Muscle layer of duodenum (tissue), 2 donors: Measurements from ENCODE around the gene TMEM222.

Source experiments
- H3K27ac ChIP-seq: one replicate; pipeline ENCODE4 v1.7.0; 2013; ENCODE audit warnings: mild to moderate bottlenecking, low read length
- H3K27me3 ChIP-seq: one replicate; pipeline ENCODE4 v1.7.0; 2013; ENCODE audit warnings: low read depth, mild to moderate bottlenecking, control low read depth, low read length
- H3K36me3 ChIP-seq, 2 donors: one replicate each; pipeline ENCODE4 v1.7.0; 2013; ENCODE audit warnings: low read length in 2 of 2, control low read depth in 1 of 2, mild to moderate bottlenecking in 1 of 2; ENCODE audit not compliant: insufficient read depth in 2 of 2, control insufficient read depth in 1 of 2
- H3K4me1 ChIP-seq, 2 donors: one replicate each; pipeline ENCODE4 v1.7.0; 2013; ENCODE audit warnings: low read length in 2 of 2, mild to moderate bottlenecking in 2 of 2, control low read depth in 1 of 2, moderate library complexity in 1 of 2; ENCODE audit not compliant: insufficient read depth in 2 of 2, control insufficient read depth in 1 of 2
- H3K4me3 ChIP-seq, 2 donors: one replicate each; pipeline ENCODE4 v1.7.0; 2013; ENCODE audit warnings: low read length in 2 of 2, low read depth in 1 of 2, mild to moderate bottlenecking in 1 of 2
- H3K9me3 ChIP-seq, 2 donors: one replicate each; pipeline ENCODE4 v1.7.0; 2013; ENCODE audit warnings: low read length in 2 of 2, control low read depth in 1 of 2, mild to moderate bottlenecking in 1 of 2; ENCODE audit not compliant: control insufficient read depth in 1 of 2
- donor health status: healthy.

The TMEM222 gene

DNA sequence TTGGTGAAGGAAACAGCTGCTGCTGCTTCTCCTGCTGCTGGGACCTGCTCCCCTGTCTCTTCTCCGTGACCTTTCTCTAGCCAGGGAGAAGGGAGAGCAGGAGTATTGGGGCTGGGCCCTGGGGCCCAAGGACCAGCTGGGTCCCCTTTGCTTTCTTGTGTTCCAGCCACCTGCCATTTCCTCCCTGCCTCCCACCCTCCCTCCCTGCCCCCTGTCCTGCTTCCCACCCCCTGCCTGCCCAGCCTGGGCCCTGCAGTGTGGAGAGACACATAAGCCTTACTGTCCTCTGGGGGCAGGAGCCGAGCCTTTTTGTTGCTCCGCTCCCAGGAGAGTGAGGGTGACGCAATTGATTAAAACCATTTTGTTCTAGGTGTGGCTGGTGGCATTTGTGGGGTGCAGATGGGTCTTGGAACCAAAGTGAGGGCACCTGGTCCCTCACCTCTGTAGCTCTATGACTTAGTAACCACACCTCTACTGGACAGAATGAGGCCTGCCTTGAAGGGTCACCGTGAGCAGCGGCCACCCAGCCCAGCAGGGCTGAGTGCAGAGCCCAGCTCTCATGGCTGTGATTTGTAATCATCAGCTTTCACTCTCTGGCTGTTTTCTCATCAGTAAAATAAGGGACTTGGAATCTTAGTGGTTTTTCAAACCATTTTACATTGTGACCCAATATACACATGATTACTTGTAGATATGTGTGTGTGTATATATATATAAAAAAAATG is 13.9 kb upstream of the TMEM222 start:
- Histone ChIP-seq H3K9me3 (no peaks in the 10 kb centered on the region), H3K36me3 (peaks cover 13 to 50% of the 10 kb centered on the region in 2 donors), H3K4me3 (no peak overlapping the region), H3K27me3 (no peaks in the 10 kb centered on the region), H3K4me1 (no peaks in the 10 kb centered on the region), H3K27ac (no peak overlapping the region)

DNA sequence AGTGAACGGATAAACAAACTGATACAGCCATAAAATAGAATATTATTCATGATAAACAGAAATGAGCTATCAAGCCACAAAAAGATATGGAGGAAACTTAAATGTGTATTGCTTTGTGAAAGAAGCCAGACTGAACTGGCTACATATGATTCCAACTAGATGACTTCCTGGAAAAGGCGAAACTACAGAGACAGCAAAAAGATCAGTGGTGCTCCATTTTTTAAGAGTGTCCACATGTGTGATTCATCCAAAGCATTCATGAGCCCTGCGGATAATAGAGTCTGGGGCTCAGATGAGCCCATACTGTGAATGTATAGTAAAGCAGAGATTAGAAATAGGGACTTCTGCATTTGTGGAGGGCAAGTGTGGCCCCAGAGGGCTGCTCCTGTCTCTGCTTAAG is 7.8 kb upstream of the TMEM222 start:
- Histone ChIP-seq H3K36me3 (peaks cover 0 to 6% of the 10 kb centered on the region in 2 donors), H3K9me3 (no peaks in the 10 kb centered on the region), H3K4me3 (no peak overlapping the region), H3K27me3 (no peaks in the 10 kb centered on the region), H3K4me1 (no peaks in the 10 kb centered on the region), H3K27ac (no peak overlapping the region)

DNA sequence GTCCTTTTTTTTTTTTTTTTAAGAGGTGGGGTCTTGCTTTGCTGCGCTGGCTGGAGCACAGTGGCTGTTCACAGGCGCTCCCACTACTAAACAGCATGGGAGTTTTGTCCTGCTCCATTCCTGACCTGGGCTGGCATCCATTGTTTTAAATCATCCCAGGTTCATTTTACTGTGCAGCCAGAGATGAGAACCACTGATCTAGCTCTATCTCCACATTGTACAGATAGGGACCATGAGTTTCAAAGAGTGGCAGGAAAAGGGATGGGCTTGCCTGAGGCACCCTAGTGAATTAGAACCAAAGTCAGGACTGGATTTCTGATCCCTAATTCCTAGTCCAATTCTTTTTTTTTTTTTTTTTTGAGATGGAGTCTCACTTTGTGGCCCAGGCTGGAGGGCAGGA is 7.2 kb upstream of the TMEM222 start:
- Histone ChIP-seq H3K9me3 (no peaks in the 10 kb centered on the region), H3K36me3 (peaks cover 0 to 6% of the 10 kb centered on the region in 2 donors), H3K27ac (no peak overlapping the region), H3K27me3 (no peaks in the 10 kb centered on the region), H3K4me1 (no peaks in the 10 kb centered on the region), H3K4me3 (no peak overlapping the region)

DNA sequence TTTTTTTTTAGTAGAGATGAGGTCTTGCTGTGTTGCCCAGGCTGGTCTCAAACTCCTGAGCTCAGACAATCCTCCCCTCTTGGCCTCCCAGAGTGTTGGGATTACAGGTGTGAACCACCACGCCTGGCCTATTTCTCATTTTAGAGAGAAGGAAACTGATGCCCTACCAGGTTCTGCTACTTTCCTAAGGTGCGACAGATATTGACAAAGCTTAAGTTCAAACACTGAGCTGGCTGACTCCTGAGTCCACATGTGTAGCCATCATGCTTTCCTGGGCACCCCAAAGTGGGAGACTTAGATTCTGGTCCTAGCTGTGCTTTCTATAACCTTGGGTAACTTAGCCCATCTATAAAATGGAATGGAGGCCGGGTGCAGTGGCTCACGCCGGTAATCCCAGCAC is 5.1 kb upstream of the TMEM222 start:
- Histone ChIP-seq H3K27ac (no peak overlapping the region), H3K27me3 (no peaks in the 10 kb centered on the region), H3K36me3 (no peaks in the 10 kb centered on the region), H3K9me3 (no peaks in the 10 kb centered on the region), H3K4me3 (no peak overlapping the region), H3K4me1 (peaks cover 0 to 7% of the 10 kb centered on the region in 2 donors)

DNA sequence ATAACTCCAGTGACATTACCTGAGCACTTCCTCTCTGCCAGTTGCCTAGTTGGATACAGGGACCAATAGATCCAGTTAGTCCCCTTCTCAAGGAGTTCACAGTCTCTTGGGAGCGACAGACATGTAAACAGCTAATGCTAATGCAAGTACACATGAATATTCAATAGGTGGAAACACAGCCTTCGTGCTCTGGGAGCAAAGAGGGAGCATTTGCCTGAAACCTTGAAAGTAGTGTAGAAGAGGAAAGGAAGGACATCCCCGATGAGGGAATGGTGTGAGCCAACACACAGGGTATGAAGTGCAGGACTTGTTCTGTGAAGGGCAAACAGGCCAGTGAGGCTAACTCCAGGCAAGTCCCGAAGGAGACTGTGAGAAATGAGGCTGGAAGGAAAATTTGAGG is 3.8 kb upstream of the TMEM222 start:
- Histone ChIP-seq H3K27me3 (no peaks in the 10 kb centered on the region), H3K4me3 (no peak overlapping the region), H3K36me3 (no peaks in the 10 kb centered on the region), H3K27ac (no peak overlapping the region), H3K4me1 (peaks cover 6 to 11% of the 10 kb centered on the region in 2 donors), H3K9me3 (no peaks in the 10 kb centered on the region)

DNA sequence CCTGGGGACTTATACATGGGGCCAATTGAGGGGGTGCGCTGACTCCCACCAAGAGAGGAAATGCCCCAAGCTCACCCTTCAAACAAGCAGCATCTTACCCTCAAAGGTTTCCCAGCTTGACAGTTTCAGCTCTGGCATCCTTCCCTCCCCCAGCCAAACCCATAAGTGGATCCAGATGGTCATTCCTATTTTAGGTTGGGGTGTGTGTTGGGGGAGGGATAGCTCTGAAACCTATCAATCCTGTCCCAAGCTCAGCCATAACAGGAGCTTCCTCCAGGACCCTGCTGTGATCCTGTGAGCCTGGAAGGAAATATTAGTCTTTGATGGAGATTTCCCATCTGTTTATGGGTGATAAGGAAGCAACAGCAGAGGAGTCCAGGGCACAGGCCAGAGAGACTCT is 3.4 kb upstream of the TMEM222 start:
- H3K36me3 ChIP-seq: no peaks in the 10 kb centered on the region
- H3K4me3 ChIP-seq: no peak overlapping the region
- H3K27me3 ChIP-seq: no peaks in the 10 kb centered on the region
- no peak overlapping the region for H3K27ac ChIP-seq
- peaks cover 7 to 15% of the 10 kb centered on the region in 2 donors for H3K4me1 ChIP-seq
- H3K9me3 ChIP-seq: no peaks in the 10 kb centered on the region

DNA sequence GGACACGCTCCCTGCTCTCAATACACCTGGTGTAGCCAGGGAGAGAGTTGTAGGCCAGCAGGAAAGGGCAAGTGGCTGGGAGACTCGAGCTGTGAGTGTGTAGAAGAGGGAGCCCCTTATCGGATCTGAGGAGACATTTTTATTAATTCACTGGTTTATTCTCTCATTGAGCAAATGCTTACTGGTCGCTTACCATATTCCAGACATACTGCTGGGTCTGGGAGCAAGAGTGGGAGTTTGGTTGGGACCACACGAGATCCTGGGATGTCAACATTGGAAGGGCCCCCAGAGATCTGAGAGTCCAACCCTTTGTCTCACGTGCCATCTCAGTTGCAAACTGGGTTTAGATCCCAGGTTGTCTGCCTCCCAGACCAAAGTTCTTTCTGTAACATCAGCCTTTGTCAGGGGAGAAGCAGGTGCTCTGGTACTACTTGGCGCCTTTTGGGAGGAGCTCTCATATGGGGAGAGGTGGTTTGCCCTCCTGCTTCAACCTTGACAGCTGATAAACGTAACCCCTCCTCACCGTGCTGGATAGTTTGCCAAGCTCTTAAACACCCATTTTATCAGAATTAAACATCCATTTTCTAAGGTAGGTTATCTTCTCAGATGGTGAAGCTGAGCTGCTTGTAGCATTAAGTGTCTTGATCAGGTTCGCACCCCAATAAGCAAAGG is 742 bp downstream of the TMEM222 start:
- H3K4me3 ChIP-seq: peak overlapping the region; percentile 100
- peak overlapping the region; percentile 97 for H3K27ac ChIP-seq
- no peaks in the 10 kb centered on the region for H3K9me3 ChIP-seq

DNA sequence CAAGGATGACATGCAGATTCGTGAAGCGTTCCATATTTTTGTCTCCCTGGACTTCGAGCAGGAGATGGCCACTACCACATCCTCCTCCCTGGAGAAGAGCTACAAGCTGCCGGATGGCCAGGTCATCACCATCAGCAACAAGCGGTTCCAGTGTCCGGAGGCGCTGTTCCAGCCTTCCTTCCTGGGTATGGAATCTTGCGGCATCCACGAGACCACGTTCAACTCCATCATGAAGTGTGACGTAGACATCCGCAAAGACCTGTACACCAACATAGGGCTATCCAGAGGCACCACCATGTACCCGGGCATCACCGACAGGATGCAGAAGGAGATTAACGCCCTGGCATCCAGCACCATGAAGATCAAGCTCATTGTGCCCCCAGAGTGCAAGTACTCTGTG is 3.3 kb downstream of the TMEM222 start:
- peaks cover 7 to 47% of the 10 kb centered on the region in 2 donors for H3K4me1 ChIP-seq
- no peak overlapping the region for H3K4me3 ChIP-seq
- no peak overlapping the region for H3K27ac ChIP-seq
- H3K9me3 ChIP-seq: no peaks in the 10 kb centered on the region
- no peaks in the 10 kb centered on the region for H3K27me3 ChIP-seq
- H3K36me3 ChIP-seq: peaks cover 10 to 29% of the 10 kb centered on the region in 2 donors

More for the DNA sequence above, 742 bp downstream of the TMEM222 start:
- H3K4me1 ChIP-seq: peaks cover 7 to 37% of the 10 kb centered on the region in 2 donors
- H3K36me3 ChIP-seq: peaks cover 9 to 17% of the 10 kb centered on the region in 2 donors
- no peaks in the 10 kb centered on the region for H3K27me3 ChIP-seq

DNA sequence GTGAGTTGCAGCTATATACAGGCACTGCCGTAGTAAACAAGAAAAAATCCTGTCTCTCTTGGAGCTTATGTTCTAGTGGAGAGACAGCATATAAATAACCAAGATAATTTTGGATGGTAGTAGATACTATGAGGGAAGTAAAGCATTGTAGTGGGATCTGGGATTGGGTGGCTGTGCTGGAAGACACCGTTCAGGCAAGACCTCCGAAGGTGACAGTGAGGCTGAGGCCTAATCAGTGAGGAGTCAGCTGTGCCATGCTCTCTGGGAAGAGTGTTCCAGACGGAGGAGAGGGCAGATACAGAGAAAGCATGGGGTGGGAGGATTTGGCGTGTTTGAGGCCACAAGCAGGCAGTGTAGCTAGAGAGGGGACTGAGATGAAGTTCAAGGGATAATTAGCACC is 6.0 kb downstream of the TMEM222 start:
- no peak overlapping the region for H3K27ac ChIP-seq
- H3K4me3 ChIP-seq: no peak overlapping the region
- peaks cover 21 to 54% of the 10 kb centered on the region in 2 donors for H3K36me3 ChIP-seq
- H3K4me1 ChIP-seq: peaks cover 3 to 41% of the 10 kb centered on the region in 2 donors
- H3K27me3 ChIP-seq: no peaks in the 10 kb centered on the region
- H3K9me3 ChIP-seq: no peaks in the 10 kb centered on the region

DNA sequence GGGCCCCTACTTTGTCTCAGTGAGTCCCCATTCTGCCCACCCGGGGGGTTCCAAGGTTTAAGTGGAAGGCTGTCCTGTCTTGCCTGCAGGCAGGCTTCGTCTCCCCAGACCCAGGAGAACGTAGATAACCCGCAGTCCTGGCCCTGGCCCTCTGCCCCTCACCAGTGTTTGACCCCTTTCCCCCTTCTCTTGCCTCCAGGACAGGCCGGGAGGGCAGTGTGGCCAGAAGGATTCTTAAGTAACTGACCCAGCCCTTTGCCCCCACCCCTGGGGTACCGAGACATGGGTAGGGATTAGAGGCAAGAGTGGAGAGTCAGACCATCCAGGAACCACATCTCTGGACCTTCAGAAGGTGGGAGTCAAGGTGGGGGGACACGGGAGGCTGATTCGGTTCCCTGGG is 8.8 kb downstream of the TMEM222 start:
- Histone ChIP-seq H3K27me3 (no peaks in the 10 kb centered on the region), H3K36me3 (peaks cover 31 to 70% of the 10 kb centered on the region in 2 donors), H3K9me3 (no peaks in the 10 kb centered on the region), H3K4me1 (peaks cover 0 to 25% of the 10 kb centered on the region in 2 donors), H3K27ac (no peak overlapping the region), H3K4me3 (no peak overlapping the region)

DNA sequence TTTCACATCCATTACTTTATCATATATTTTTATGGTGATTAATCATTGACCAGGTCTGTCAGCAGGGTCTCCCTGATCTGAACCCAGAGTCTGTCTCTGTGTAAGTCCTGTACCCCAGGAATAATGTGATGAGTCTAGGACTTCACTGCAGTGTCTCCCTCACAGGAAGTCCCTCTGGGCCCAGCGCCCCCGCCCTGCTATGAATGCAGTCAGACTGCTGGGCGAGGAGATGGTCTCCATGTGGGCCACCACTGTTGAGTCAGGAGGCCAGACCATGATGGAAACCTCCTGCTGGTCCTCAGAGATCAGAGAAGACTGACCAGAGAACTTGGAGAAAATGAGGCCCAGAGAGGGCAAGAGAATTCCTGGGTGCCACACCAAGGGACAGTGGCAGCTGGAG is 9.5 kb downstream of the TMEM222 start:
- Histone ChIP-seq H3K4me3 (no peak overlapping the region), H3K4me1 (peaks cover 0 to 20% of the 10 kb centered on the region in 2 donors), H3K9me3 (no peaks in the 10 kb centered on the region), H3K27me3 (no peaks in the 10 kb centered on the region), H3K36me3 (peaks cover 31 to 73% of the 10 kb centered on the region in 2 donors), H3K27ac (no peak overlapping the region)
